Ovary (tissue), 9 donors: ENCODE measurements around the gene CREB3L1. TPM values are rescaled to one million over a fixed set of nuclear protein-coding genes. Genes with fewer than 3 reads are reported as not detected.

Experiments
- DNase-seq, 5 donors: peaks; one replicate each; pipeline ENCODE4 v3.0.0-alpha.2; 2019 to 2020
- H3K27ac ChIP-seq, 2 donors: fragments of 200-600 bp; one replicate each; pipeline versions ENCODE4 v1.5.1 to v1.8.0; 2019 to 2022
- H3K27me3 ChIP-seq: fragments of 200-600 bp; one replicate; pipeline ENCODE4 v1.8.0; 2022
- H3K36me3 ChIP-seq: fragments of 200-600 bp; sonication (generic); one replicate; pipeline ENCODE4 v1.5.1; 2019
- H3K4me1 ChIP-seq: one replicate; pipeline ENCODE4 v1.8.1; 2013; ENCODE audit warnings: mild to moderate bottlenecking, moderate library complexity; ENCODE audit not compliant: insufficient read depth
- H3K4me3 ChIP-seq: fragments of 200-600 bp; sonication (generic); one replicate; pipeline ENCODE4 v1.5.1; 2017
- H3K9me3 ChIP-seq, 2 donors: fragments of 200-600 bp in 1 of 2; sonication (generic) in 1 of 2; one replicate each; pipeline versions ENCODE4 v1.5.1 to v1.8.1; 2013 to 2019; ENCODE audit warnings: mild to moderate bottlenecking in 1 of 2, moderate library complexity in 1 of 2
- EP300 ChIP-seq: sonication (generic); formaldehyde crosslinking; IDR thresholded peaks from one replicate; pipeline ENCODE4 v1.6.1; 2017; ENCODE audit warnings: antibody characterized with exemption
- POLR2A ChIP-seq: fragments of 450-650 bp; IDR thresholded peaks from one replicate; pipeline ENCODE4 v1.6.1; 2017; ENCODE audit warnings: antibody characterized with exemption, mild to moderate bottlenecking, moderate library complexity
- WGBS, 3 donors: extraction: QIAGEN DNeasy Blood & Tissue Kit in 1 of 3; methylation state at CpG; one replicate each; pipeline versions ENCODE4 v1.1.5 to v1.1.7; 2013 to 2017; 5-methylcytosine and 5-hydroxymethylcytosine counted together
- intact Hi-C, 4 donors: fragments of 100-400 bp; cut with DNase I; formaldehyde crosslinking; loops; one replicate each; pipeline versions ENCODE4 v1.11.0 to v1.15.1; 2022 to 2023
- polyA plus RNA-seq, 2 donors: library from polyadenylated mRNA; stranded (reverse); fragments of 200-250 nt in 1 of 2; fragments of 350-450 nt in 1 of 2; fragmentation: Illumina TruSeq in 1 of 2; extraction: RNeasy Lipid Tissue Mini Kit (QIAGEN cat#74804) in 1 of 2; gene quantifications; one replicate each; pipeline ENCODE4 v1.2.3, GENCODE V29; 2013 to 2014
- total RNA-seq, 7 donors: library from RNA; depleted of rRNA in 2 of 7; stranded (reverse); fragments of >200 nt in 2 of 7; fragmentation: NEBNext Ultra II Directional in 3 of 7; extraction: Animal tissue kit (Norgen Biotek cat#: 25700) in 3 of 7; gene quantifications; one replicate each; pipeline versions ENCODE4 v1.1.0 to v1.2.4, GENCODE V29; 2016 to 2023
- TF ChIP-seq, protein P1 (sequence below), 3 donors: fragments of 450-650 bp in 2 of 3; fragments of 200-600 bp in 1 of 3; IDR thresholded peaks; one replicate each; pipeline versions ENCODE4 v1.5.1 to v1.8.0; 2016 to 2022; ENCODE audit warnings: antibody characterized with exemption in 3 of 3, mild to moderate bottlenecking in 1 of 3
- donor health status: DM: no; HTN: no; CAD: no; lungs with moderate emphysema.
- donor health status: DM: no; HTN: no; CAD: no.
- donor health status: Bipolar disorder and iron deficiency.
- donor health status: DM: yes; HTN: yes; CAD: no.
- donor health status: DM: no; HTN: no; CAD: no.
- donor health status: DM: yes; HTN: yes; CAD: no.

Gene CREB3L1
- total and polyA plus RNA-seq, 9 donors, result 1.7 to 63.0 (median 7.5) TPM

DNA sequence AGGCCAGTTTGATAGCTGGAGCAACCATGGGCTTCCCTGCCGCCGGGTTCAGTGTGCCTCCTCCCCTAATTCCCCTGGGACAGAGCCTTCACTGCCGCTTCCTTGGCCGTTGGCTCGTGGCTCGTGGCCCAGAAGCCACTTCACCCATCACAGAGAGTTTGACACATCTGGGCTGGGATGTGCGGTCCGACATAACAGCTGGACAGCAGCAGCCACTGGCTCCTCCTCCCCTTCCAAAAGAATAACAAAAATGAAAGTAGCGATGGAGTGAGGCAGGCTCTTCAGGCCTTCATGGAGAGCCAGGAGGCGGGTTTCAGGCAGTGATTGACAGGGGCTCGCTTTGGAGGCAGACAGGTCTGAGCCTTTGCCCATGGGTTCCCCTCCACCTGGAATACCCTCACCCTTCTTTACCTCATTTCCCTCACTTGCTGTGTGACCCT, 8.2 kb downstream of the CREB3L1 start:
- TF ChIP-seq EP300 (no peak), POLR2A (no peak)
- TF ChIP-seq, protein P1, sequence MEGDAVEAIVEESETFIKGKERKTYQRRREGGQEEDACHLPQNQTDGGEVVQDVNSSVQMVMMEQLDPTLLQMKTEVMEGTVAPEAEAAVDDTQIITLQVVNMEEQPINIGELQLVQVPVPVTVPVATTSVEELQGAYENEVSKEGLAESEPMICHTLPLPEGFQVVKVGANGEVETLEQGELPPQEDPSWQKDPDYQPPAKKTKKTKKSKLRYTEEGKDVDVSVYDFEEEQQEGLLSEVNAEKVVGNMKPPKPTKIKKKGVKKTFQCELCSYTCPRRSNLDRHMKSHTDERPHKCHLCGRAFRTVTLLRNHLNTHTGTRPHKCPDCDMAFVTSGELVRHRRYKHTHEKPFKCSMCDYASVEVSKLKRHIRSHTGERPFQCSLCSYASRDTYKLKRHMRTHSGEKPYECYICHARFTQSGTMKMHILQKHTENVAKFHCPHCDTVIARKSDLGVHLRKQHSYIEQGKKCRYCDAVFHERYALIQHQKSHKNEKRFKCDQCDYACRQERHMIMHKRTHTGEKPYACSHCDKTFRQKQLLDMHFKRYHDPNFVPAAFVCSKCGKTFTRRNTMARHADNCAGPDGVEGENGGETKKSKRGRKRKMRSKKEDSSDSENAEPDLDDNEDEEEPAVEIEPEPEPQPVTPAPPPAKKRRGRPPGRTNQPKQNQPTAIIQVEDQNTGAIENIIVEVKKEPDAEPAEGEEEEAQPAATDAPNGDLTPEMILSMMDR (IDR thresholded peaks at IDR 0.05), result no peak
- DNase-seq, result peak in 2 of 5 donors; percentile 33 to 59
- H3K4me3 ChIP-seq, result no peak overlapping the region
- H3K27me3 ChIP-seq, result no peaks in the 10 kb centered on the region
- H3K36me3 ChIP-seq, result no peaks in the 10 kb centered on the region
- no peaks in the 10 kb centered on the region for H3K9me3 ChIP-seq
- H3K4me1 ChIP-seq, result peaks cover 14% of the 10 kb centered on the region
- no peak overlapping the region for H3K27ac ChIP-seq
- 7 to 18% (median 8%) methylated on average over 11 of the region's 11 CpGs for WGBS, 3 donors
- intact Hi-C loops, result no loop called here

DNA sequence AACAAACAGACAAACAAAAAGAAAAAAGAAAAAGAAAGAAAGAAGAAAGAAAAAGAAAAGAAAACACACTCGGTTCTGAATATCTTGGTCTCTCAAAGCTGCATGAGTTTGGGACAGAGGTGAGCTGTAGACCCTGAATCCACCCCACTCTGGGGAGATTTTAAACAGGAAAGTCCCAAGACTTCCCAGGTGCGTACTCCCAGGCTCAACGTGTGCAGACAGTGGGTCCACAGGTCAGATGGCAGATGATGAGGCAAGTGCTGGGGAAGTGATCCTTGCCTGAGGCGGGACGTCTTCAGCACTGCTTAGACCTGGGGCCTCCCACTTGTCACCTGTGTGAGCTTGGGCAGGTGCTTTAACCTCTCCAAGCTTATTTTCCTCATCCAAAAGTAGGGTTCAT, 9.3 kb downstream of the CREB3L1 start:
- WGBS, 3 donors, result 76 to 83% (median 82%) methylated on average over 5 of the region's 5 CpGs

DNA sequence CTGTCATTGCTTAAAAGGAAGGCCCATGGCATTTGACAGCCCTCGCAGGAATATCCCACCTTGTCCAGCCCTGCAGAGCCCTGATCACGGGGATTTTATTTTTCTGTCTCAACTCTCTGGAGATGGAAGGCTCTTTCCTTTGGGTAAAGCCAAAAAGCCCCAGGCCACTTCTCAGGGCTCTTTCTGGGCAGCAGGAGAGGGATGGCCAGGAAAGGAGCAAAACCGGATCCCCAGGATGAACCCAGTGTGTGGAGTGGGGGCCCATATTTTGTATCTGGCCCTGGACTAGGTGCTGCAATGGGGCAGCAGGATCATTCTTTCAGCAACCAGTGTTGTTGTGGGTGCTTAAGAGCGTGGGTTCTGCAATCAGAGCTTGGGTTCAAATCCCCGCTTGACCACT, 11.0 kb downstream of the CREB3L1 start:
- no peak for DNase-seq
- H3K4me1 ChIP-seq, result peaks cover 23% of the 10 kb centered on the region
- H3K36me3 ChIP-seq, result no peaks in the 10 kb centered on the region
- intact Hi-C loops, result no loop called here
- H3K27me3 ChIP-seq, result no peaks in the 10 kb centered on the region
- no peak overlapping the region for H3K4me3 ChIP-seq
- no peak overlapping the region for H3K27ac ChIP-seq
- no peak for TF ChIP-seq EP300
- TF ChIP-seq, protein P1 (IDR thresholded peaks at IDR 0.05), result no peak
- TF ChIP-seq POLR2A, result no peak
- WGBS, 3 donors, result 95 to 97% (median 97%) methylated on average over 5 of the region's 5 CpGs
- no peaks in the 10 kb centered on the region for H3K9me3 ChIP-seq

More for the DNA sequence above, 9.3 kb downstream of the CREB3L1 start:
- no peak for DNase-seq
- no peaks in the 10 kb centered on the region for H3K9me3 ChIP-seq
- H3K4me3 ChIP-seq, result no peak overlapping the region
- intact Hi-C loops, result no loop called here
- no peak overlapping the region for H3K27ac ChIP-seq
- H3K4me1 ChIP-seq, result peaks cover 18% of the 10 kb centered on the region
- no peaks in the 10 kb centered on the region for H3K27me3 ChIP-seq
- TF ChIP-seq, protein P1 (IDR thresholded peaks at IDR 0.05), result no peak
- TF ChIP-seq POLR2A (no peak), EP300 (no peak)
- no peaks in the 10 kb centered on the region for H3K36me3 ChIP-seq

DNA sequence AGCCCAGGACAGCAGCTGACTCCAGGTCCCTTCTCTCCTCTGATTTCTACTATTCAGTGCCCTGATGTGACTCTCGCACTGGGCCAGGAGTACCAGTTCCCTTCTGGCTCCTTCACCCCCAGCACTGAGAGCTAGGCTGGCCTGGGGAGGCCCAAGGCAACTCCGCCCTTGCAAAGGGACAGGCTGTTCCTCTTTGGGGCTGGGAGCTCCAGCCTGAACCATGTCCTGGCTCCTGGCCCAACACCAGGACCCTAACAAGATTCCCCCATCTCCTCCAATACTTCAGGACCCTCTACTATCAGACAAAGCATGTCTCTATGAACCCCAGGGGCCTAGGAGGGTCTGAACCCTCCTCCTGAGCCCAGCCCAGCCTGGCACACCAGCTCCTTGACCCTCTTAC, 12.5 kb downstream of the CREB3L1 start:
- TF ChIP-seq EP300 (no peak), POLR2A (no peak)
- TF ChIP-seq, protein P1 (IDR thresholded peaks at IDR 0.05), result no peak
- H3K36me3 ChIP-seq, result no peaks in the 10 kb centered on the region
- no peaks in the 10 kb centered on the region for H3K27me3 ChIP-seq
- intact Hi-C loops, result no loop called here
- peak overlapping the region in 1 of 2 donors; percentile 53 for H3K27ac ChIP-seq
- WGBS, 3 donors, result 47 to 58% (median 54%) methylated on average over 2 of the region's 2 CpGs
- no peaks in the 10 kb centered on the region for H3K9me3 ChIP-seq
- no peak overlapping the region for H3K4me3 ChIP-seq
- H3K4me1 ChIP-seq, result peaks cover 24% of the 10 kb centered on the region
- peak in 3 of 5 donors; percentile 53 to 72 (median 62) for DNase-seq
